GM12872 (cell line): ENCODE data around the gene SLC35F3.

Experiments
- CTCF ChIP-seq: IDR thresholded peaks from 3 replicates; pipeline ENCODE4 v1.5.1; 2011; ENCODE audit warnings: low read depth, mild to moderate bottlenecking, low read length, moderate library complexity; ENCODE audit not compliant: insufficient read depth

The SLC35F3 gene

GRCh38 chr1:234185438-234185837, 281.0 kb downstream of the SLC35F3 start:
- no peak for TF ChIP-seq CTCF

GRCh38 chr1:234186037-234186688, 281.7 kb downstream of the SLC35F3 start:
- TF ChIP-seq CTCF = no peak

GRCh38 chr1:234188454-234188792, 283.9 kb downstream of the SLC35F3 start:
- TF ChIP-seq CTCF = peak; percentile 45; the same call in 2 of the 3 replicates

- no peak for TF ChIP-seq CTCF
Measured at GRCh38 chr1:234197839-234198238, 293.4 kb downstream of the SLC35F3 start.

GRCh38 chr1:234199476-234200127, 295.1 kb downstream of the SLC35F3 start:
- TF ChIP-seq CTCF = no peak

- TF ChIP-seq CTCF = no peak
Measured at GRCh38 chr1:234200566-234200965, 296.1 kb downstream of the SLC35F3 start.

GRCh38 chr1:234201600-234201999, 297.1 kb downstream of the SLC35F3 start:
- TF ChIP-seq CTCF = no peak

- TF ChIP-seq CTCF = no peak
Measured at GRCh38 chr1:234205966-234206365, 301.5 kb downstream of the SLC35F3 start.
